HG03066 (cell line): ENCODE measurements around the gene TRABD2B.

Experiments
- ATAC-seq: cut with Tn5 transposase; IDR thresholded peaks from one replicate; pipeline ENCODE4 v1.9.1; 2021; ENCODE audit warnings: low read depth; ENCODE audit not compliant: unreplicated experiment

The TRABD2B gene

GRCh38 chr1:47745715-47746609 is 251.2 kb downstream of the TRABD2B start:
- ATAC-seq = no peak

- ATAC-seq = no peak
Observed at GRCh38 chr1:47742890-47743760, 254.1 kb downstream of the TRABD2B start.

- no peak for ATAC-seq
Observed at GRCh38 chr1:47738560-47739182, 258.5 kb downstream of the TRABD2B start.

GRCh38 chr1:47732489-47732888 is 264.7 kb downstream of the TRABD2B start:
- ATAC-seq = no peak

- ATAC-seq = no peak
Observed at GRCh38 chr1:47731730-47732129, 265.5 kb downstream of the TRABD2B start.

- ATAC-seq = no peak
Observed at GRCh38 chr1:47729685-47730084, 267.5 kb downstream of the TRABD2B start.

GRCh38 chr1:47727697-47728085 is 269.5 kb downstream of the TRABD2B start:
- ATAC-seq = no peak

GRCh38 chr1:47727051-47727696 is 270.0 kb downstream of the TRABD2B start:
- ATAC-seq = no peak

GRCh38 chr1:47725992-47726855 is 271.0 kb downstream of the TRABD2B start:
- ATAC-seq = peak; percentile 87

GRCh38 chr1:47725511-47725991 is 271.6 kb downstream of the TRABD2B start:
- ATAC-seq = no peak

GRCh38 chr1:47725000-47725473 is 272.1 kb downstream of the TRABD2B start:
- no peak for ATAC-seq

- no peak for ATAC-seq
Observed at GRCh38 chr1:47724432-47724999, 272.7 kb downstream of the TRABD2B start.

- no peak for ATAC-seq
Observed at GRCh38 chr1:47722909-47723580, 274.1 kb downstream of the TRABD2B start.

- no peak for ATAC-seq
Observed at GRCh38 chr1:47722101-47722500, 275.1 kb downstream of the TRABD2B start.

- ATAC-seq = no peak
Observed at GRCh38 chr1:47720111-47720510, 277.1 kb downstream of the TRABD2B start.

GRCh38 chr1:47717341-47717740 is 279.8 kb downstream of the TRABD2B start:
- ATAC-seq = no peak

GRCh38 chr1:47713975-47714767 is 283.0 kb downstream of the TRABD2B start:
- no peak for ATAC-seq
